Spleen (tissue), 7 donors: ENCODE measurements around the gene INPP5D.

Experiments
- CTCF ChIP-seq, 11 experiments: fragments of 200-600 bp in 7 of 11; fragments of 450-650 bp in 4 of 11; sonication (generic) in 4 of 11; IDR thresholded peaks in 8 of 11; conservative IDR thresholded peaks in 3 of 11; 1 replicate in 7 of 11; 2 replicates in 4 of 11; pipeline versions ENCODE4 v1.4.0 to v1.8.0; 2016 to 2021; ENCODE audit warnings: antibody characterized with exemption in 11 of 11, inconsistent platforms in 4 of 11, mild to moderate bottlenecking in 1 of 11
- POLR2A ChIP-seq, 3 donors: fragments of 450-650 bp; IDR thresholded peaks; one replicate each; pipeline ENCODE4 v1.5.1; 2017; ENCODE audit warnings: antibody characterized with exemption in 3 of 3, mild to moderate bottlenecking in 1 of 3
- POLR2AphosphoS5 ChIP-seq, 3 donors: sonication (generic); formaldehyde crosslinking; IDR thresholded peaks; one replicate each; pipeline ENCODE4 v1.5.1; 2017; ENCODE audit warnings: antibody characterized with exemption in 3 of 3
- donor health status: DM: no; HTN: no; CAD: no; lungs with moderate emphysema.
- donor health status: DM: no; HTN: no; CAD: no.
- donor health status: DM: no; HTN: no; CAD: no.

- no peak for TF ChIP-seq CTCF (IDR thresholded peaks at IDR 0.05 in 8 of 11, conservative IDR thresholded peaks at IDR 0.05 in 3 of 11)
- no peak for TF ChIP-seq POLR2A (IDR thresholded peaks at IDR 0.05)
- no peak for TF ChIP-seq POLR2AphosphoS5 (IDR thresholded peaks at IDR 0.05)
Measured at GRCh38 chr2:233244818-233245217, 184.7 kb downstream of the INPP5D start.
